ENCODE results near the gene TET1. TPM values are rescaled to one million over a fixed set of nuclear protein-coding genes. Genes with fewer than 3 reads are reported as not detected.

The TET1 gene
- total and polyA plus RNA-seq, 9 of the 15 experiments (the other 6 are each of a cell fraction or from before 2014, with no cell fraction given): 2.6 to 21.3 (median 11.6) TPM

DNA sequence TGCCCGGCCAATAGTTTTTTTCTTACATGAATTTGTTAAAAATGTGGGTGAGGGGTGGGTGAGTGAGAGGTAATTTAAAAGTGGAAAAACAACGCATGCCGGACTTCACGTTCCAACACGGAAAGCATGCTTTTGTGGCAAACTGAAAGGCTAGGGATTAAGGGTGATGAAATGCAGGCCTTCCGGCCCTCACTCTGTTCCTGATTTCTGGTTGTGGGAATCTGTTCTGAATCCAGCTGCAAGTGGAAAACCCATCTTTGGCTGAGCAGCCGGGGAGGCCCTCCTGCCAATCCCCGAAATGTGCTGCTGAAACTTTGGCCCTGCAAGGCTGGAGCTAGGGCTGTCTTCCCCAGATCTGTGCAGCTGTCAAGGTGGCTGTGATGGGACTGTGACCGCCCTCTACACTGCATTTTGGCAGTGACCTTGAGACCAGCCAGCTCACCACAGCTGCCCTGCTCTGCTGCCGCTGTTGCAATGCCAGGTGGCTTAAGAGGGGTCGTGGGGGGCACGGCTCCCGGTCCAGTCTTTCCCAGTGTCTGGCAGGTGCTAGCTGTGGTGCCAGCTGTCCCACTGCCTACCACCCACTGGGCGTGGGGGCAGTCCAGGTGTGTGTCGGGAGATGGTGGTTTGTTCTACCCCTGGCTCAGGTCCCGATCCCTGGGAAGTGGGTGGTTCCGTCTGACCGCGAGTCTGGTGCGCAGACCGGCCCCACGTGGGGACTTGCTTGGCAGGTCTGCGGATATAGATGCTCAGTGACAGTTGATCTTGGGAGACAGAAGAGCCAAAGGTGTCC, 39.0 kb downstream of the TET1 start (continued):
- TF ChIP-seq, protein P1, sequence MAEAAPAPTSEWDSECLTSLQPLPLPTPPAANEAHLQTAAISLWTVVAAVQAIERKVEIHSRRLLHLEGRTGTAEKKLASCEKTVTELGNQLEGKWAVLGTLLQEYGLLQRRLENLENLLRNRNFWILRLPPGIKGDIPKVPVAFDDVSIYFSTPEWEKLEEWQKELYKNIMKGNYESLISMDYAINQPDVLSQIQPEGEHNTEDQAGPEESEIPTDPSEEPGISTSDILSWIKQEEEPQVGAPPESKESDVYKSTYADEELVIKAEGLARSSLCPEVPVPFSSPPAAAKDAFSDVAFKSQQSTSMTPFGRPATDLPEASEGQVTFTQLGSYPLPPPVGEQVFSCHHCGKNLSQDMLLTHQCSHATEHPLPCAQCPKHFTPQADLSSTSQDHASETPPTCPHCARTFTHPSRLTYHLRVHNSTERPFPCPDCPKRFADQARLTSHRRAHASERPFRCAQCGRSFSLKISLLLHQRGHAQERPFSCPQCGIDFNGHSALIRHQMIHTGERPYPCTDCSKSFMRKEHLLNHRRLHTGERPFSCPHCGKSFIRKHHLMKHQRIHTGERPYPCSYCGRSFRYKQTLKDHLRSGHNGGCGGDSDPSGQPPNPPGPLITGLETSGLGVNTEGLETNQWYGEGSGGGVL (CRISPR knock-in tag; IDR thresholded peaks at IDR 0.05): no peak
- TF ChIP-seq ZNF311 (CRISPR knock-in tag; IDR thresholded peaks at IDR 0.05) (no peak), MCM3 (IDR thresholded peaks at IDR 0.05) (no peak), BRF1 (IDR thresholded peaks at IDR 0.05; ENCODE audit: borderline replicate concordance, extremely low read depth, insufficient read length) (no peak), ZFP36 (IDR thresholded peaks at IDR 0.05; ENCODE audit: low read depth, low read length, partially characterized antibody) (no peak), CTBP1 (IDR thresholded peaks at IDR 0.05; ENCODE audit: borderline replicate concordance) (peak; percentile 16; the same call in 1 of the 2 replicates), FOXA1 (IDR thresholded peaks at IDR 0.05; ENCODE audit: borderline replicate concordance) (no peak), YBX1 (IDR thresholded peaks at IDR 0.05) (no peak), EWSR1 (IDR thresholded peaks at IDR 0.05; ENCODE audit: borderline replicate concordance, low read depth, partially characterized antibody) (no peak), FOXK1 (CRISPR knock-in tag; IDR thresholded peaks at IDR 0.05; ENCODE audit: borderline replicate concordance) (0 out of 2 replicates have a peak, but pooled peaks have one; percentile 45), NFE2L1 (tag; IDR thresholded peaks at IDR 0.05; ENCODE audit: borderline replicate concordance, low read depth) (no peak), ZC3H8 (IDR thresholded peaks at IDR 0.05) (no peak), BRD9 (IDR thresholded peaks at IDR 0.05; ENCODE audit: low read depth, partially characterized antibody) (no peak), ZNF224 (CRISPR knock-in tag; IDR thresholded peaks at IDR 0.05) (no peak), KDM5B (IDR thresholded peaks at IDR 0.05; ENCODE audit: insufficient replicate concordance, low read depth, low read length) (no peak), ZFX (CRISPR knock-in tag; IDR thresholded peaks at IDR 0.05) (0 out of 2 replicates have a peak, but pooled peaks have one; percentile 13), EZH2 (IDR thresholded peaks at IDR 0.05; ENCODE audit: borderline replicate concordance, low read depth, low read length) (no peak), ZNF778 (CRISPR knock-in tag; IDR thresholded peaks at IDR 0.05) (no peak), ZNF408 (CRISPR knock-in tag; IDR thresholded peaks at IDR 0.05; ENCODE audit: low read depth) (no peak), SOX6 (IDR thresholded peaks at IDR 0.05) (no peak), CBFB (CRISPR knock-in tag; IDR thresholded peaks at IDR 0.05) (peak; percentile 86; the same call in 1 of the 2 replicates), OTX1 (CRISPR knock-in tag; IDR thresholded peaks at IDR 0.05) (no peak), ZNF431 (CRISPR knock-in tag; IDR thresholded peaks at IDR 0.05) (no peak)
- TF ChIP-seq, protein P2, sequence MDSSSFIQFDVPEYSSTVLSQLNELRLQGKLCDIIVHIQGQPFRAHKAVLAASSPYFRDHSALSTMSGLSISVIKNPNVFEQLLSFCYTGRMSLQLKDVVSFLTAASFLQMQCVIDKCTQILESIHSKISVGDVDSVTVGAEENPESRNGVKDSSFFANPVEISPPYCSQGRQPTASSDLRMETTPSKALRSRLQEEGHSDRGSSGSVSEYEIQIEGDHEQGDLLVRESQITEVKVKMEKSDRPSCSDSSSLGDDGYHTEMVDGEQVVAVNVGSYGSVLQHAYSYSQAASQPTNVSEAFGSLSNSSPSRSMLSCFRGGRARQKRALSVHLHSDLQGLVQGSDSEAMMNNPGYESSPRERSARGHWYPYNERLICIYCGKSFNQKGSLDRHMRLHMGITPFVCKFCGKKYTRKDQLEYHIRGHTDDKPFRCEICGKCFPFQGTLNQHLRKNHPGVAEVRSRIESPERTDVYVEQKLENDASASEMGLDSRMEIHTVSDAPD (CRISPR knock-in tag; IDR thresholded peaks at IDR 0.05): no peak
- TF ChIP-seq, protein P3, sequence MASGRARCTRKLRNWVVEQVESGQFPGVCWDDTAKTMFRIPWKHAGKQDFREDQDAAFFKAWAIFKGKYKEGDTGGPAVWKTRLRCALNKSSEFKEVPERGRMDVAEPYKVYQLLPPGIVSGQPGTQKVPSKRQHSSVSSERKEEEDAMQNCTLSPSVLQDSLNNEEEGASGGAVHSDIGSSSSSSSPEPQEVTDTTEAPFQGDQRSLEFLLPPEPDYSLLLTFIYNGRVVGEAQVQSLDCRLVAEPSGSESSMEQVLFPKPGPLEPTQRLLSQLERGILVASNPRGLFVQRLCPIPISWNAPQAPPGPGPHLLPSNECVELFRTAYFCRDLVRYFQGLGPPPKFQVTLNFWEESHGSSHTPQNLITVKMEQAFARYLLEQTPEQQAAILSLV (tag; IDR thresholded peaks at IDR 0.05): no peak

Measured in K562 (cell line).